GM13976 (cell line): ENCODE data around the gene SFN.
A peak's percentile ranks its signal among the peaks of the same experiment; 100 is the strongest.

ENCODE experiments used
- DNase-seq: peaks from one replicate; pipeline ENCODE4 v3.0.0; 2012; ENCODE audit warnings: low spot score
- in situ Hi-C: fragments of 300-500 bp; cut with MboI; formaldehyde crosslinking; loops from one replicate; pipeline ENCODE4 v1.12.0; 2022; ENCODE audit warnings: low sequenced_read_pairs, mixed read lengths, inconsistent platforms; ENCODE audit not compliant: unreplicated experiment
- TF ChIP-seq, protein P1 (sequence below): IDR thresholded peaks from 2 replicates; pipeline ENCODE4 v1.5.1; 2012; ENCODE audit warnings: borderline replicate concordance, mild to moderate bottlenecking; ENCODE audit not compliant: insufficient read depth; ENCODE audit errors: extremely low read depth, missing control alignments, control extremely low read depth

SFN gene

DNA sequence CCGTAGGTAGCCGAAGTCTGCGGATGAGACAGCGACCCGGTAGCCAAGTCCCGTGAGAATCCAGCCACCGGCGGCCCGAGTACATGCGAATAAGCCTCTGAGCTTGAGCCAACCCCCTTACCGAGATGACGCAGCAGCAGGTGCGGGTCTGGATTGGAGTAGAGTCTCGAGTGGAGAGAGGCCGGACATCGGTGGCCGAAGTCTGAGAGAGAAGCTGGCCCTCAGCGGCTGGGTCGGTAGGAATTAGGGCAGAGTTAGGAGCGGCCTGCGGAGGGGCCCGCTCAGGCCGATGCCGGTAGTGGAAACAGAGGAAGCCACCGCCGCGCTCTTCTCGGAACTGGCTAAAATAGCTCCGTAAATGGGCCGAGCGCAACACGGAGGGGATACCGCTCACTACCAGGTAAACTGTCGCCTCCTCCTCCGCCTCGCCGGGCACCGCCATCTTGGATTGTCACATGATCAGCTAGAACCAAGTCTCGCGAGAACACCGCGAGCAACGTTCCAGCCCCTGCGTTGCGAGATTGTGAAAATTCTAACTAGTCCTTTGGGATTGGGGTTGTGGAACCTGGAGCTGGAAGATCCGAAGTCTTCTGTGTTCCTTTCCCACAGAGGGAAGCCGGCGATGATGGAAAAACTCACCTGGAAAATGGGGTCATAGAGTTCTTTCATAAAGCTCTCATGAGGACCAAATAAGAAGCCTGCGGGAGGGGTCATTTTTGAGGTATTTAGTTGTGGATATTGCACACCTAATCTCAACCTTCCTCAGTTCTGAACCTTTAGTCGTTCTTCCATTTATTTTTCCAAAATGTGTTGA, 37.3 kb downstream of the SFN start, which contains the start of gene GPATCH3:
TSS of gene GPATCH3 (minus strand) at position 467 of the 814 bp plus-strand sequence. CDS start at position 442, 25 bp downstream.
- peak; percentile 93 for DNase-seq
- TF ChIP-seq, protein P1, sequence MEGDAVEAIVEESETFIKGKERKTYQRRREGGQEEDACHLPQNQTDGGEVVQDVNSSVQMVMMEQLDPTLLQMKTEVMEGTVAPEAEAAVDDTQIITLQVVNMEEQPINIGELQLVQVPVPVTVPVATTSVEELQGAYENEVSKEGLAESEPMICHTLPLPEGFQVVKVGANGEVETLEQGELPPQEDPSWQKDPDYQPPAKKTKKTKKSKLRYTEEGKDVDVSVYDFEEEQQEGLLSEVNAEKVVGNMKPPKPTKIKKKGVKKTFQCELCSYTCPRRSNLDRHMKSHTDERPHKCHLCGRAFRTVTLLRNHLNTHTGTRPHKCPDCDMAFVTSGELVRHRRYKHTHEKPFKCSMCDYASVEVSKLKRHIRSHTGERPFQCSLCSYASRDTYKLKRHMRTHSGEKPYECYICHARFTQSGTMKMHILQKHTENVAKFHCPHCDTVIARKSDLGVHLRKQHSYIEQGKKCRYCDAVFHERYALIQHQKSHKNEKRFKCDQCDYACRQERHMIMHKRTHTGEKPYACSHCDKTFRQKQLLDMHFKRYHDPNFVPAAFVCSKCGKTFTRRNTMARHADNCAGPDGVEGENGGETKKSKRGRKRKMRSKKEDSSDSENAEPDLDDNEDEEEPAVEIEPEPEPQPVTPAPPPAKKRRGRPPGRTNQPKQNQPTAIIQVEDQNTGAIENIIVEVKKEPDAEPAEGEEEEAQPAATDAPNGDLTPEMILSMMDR = no peak
- in situ Hi-C loops = no loop called here

DNA sequence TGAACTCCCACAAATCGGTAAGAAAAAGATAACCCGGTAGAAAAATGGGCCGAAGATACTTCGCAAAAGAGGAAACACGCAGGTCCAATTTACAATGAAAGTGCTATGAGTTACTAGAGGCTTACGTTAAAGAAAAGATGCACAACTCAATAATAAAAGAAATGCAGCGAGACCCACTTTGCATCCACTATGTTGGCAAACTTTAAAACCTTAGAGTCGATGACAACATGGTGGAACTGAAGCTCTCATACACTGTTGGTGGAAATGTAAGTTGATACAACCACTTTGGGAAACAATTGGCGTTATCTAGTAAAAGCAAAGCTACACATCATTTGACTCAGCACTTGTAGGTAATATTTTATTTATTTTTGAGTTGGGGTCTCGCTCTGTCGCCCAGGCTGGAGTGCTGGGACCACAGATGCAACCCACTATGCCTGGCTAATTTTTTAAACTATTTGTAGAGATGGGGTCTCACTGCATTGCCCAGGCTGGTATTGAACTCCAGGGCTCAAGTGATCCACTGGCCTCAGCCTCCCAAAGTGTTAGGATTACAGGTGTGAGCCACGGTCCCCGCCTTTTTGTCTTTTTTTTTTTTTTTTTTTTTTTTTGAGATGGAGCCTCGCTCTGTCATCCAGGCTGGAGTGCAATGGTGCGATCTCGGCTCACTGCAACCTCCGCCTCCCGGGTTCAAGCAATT, 38.0 kb downstream of the SFN start:
- TF ChIP-seq, protein P1 = no peak
- in situ Hi-C loops = no loop called here
- DNase-seq = no peak

DNA sequence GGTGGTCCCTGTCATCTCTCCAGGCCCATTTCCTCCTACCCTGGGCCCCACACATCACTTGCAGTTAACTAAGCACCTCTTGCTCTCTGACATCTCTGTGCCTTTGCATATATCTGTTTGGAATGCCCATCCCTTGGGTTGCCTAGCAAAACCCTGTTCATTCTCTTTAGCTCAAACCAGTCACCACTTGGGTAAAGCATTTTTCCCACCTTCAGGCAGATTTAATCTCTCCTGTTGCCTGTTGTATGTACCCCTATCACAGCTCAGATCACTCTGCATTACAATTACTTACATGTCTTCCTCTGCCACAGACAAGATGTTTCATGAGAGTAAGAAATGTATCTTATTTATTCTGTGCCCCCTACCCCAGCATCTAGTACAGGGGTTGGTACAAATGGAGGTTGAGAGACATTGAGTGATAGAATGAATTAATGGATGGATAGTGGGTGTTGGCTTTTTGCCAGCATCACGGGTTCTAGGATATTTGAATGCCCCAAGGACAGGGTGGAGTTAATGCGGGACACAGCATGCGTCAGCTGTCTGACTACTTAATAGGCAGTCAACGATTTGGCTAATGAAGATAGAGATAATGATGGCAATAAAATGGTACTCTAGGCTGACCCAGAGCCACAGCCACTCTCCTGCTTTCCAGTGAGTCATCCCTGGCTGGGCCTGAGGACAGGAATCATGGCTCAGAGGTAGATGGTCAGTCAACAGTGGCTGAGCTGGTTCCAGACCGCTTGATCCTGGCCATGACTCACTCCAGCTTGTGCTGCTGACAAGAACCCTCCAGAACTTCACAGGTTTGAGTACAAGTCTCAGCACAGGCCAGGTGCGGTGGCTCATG, 44.3 kb downstream of the SFN start:
- no peak for DNase-seq
- TF ChIP-seq, protein P1 = no peak

DNA sequence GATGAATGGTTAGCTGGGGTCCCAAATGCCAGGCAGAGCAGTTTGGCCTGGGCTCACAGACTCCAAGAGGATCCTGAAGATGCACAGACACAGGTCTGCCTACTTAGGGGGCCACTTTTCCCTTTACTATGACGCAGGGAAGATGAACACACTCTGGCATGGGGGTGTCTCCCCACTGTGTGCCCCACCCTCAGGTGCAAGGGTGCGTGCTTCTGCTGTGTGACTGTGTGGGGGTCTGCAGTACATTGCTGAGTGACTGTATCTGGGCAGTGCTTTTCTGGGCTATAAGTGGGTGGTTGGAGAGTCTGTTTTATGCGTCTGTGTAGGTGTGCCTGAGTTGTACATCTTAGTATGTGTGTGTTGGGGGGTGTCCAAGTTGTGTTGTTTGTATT, 47.0 kb downstream of the SFN start:
- no peak for DNase-seq
- in situ Hi-C loops = no loop called here
- TF ChIP-seq, protein P1 = no peak

More for the DNA sequence above, 44.3 kb downstream of the SFN start:
- in situ Hi-C loops = no loop called here

DNA sequence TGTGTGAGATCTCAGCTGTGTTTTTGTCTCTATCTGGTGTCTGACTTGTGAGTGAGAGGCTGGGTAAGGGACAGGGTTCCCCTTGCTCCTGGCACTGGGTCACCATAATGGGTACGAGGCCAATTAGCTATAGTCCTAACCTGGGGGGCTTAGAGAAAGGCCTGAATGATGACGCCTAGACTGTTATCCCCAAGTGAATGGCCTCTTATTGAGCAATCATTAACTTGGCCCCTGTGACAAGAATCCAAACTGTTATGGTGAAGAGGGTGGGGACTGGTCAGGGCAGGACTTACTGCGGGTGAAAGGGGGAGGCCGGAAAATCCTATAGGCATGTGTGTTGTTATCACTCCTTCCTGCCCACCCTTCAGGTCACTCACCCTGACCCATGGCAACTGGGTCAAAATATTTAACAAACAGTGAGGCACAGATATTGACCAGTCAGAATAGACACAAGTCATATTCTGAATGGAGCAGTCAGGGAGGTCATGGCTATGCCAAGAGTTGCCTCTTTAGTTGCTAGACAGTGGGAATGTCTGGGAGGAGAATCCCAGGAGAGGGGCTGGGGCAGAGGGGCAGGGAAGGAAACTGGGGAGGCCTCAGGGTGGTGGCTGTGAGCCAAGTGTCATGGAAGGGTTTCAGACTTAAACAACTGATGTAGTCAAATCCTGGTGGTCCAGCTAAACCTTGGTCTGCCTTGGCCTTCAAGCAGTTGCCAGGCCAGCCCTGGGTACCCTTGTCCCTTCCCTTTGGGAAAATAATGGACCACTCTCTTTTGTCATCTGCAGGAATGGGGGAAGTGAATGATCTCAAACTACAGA, 47.6 kb downstream of the SFN start:
- TF ChIP-seq, protein P1 = no peak
- in situ Hi-C loops = no loop called here
- no peak for DNase-seq
